GM19025 (cell line): ENCODE results near the gene PRKAR1A.

Source experiments
- ATAC-seq: cut with Tn5 transposase; IDR thresholded peaks from one replicate; pipeline ENCODE4 v1.9.1; 2021; ENCODE audit warnings: mild to moderate bottlenecking, low read depth, moderate library complexity; ENCODE audit not compliant: unreplicated experiment

Gene PRKAR1A

DNA sequence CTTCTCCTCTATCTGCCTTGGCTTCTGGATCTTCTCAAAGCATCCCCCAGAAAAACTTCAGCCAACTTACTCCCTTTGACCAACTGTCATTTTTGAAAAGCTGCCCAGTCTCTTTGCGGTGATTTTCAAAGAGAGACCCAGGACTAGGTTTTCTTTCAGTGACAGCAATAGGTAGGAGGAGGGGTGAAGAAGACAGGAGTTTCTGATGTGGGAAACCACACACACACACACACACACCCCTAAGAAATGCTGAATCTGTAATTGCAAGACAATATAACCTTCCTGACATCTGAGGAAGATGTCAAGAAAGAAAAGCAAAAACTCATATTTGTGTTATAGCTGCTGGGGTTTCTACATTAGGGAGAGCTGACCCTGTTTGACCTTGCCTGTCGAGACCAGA, 83.8 kb downstream of the PRKAR1A start:
- no peak for ATAC-seq

DNA sequence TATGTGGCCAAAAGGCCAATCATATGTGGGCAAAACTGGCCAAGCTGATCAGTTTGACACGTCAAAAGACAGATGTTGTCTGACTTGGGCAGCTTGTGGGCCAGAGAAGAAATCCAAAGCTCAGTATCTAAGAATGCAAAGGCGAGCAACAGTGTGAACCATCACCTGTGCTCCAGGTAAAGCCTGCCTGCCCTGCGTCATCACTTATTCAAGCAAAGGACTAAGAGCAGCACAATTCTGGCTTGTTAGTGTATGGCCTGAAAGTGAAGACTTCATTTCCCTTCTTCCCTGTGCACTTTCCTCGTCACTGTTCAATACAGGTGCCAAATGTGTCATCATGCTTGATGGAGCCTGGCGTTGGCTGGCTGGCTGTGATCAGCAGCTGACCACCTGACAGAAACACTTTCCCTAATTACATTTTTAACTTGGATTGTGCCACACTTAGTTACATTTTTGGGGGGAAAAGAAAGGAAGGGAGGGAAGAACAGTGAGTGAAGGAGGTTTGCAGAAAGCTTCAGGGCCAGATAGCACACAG, 84.2 kb downstream of the PRKAR1A start:
- ATAC-seq: no peak

DNA sequence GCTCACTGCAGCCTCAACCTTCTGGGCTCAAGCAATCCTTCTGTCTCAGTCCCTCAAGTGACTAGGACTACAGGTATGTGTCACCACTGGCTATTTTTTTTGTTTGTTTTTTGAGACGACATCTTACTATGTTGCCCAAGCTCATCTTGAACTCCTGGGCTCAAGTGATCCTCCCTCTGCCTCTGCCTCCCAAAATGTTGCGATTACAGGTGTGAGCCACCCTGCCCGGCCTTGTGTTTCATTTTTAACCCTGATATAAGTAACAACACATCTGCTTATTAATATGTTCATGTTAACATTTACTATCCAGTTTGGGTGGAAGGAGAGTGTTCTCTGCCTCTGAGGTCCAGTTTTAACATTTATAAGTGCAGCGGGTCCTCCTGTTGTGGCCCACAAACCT, 85.8 kb downstream of the PRKAR1A start:
- ATAC-seq: no peak

DNA sequence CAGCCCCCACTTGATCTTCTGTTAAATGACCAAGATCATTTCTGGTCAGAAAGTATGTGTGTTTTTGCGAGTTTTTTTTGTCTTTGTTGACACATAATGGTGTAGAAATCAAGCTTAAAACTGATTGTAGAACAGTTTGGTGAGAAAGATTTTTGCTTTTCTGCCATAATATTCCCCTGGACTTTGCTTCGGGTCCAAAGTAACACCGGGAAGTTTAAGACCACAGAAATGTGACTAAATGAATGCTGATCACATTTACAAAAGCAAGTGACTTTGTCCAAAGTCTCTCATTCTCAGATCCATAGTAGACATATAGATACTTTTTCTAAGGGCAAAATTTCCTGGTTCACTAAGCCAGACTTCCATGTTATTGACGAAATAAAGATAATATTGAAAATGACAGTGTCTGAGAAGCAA, 86.3 kb downstream of the PRKAR1A start:
- ATAC-seq: no peak

DNA sequence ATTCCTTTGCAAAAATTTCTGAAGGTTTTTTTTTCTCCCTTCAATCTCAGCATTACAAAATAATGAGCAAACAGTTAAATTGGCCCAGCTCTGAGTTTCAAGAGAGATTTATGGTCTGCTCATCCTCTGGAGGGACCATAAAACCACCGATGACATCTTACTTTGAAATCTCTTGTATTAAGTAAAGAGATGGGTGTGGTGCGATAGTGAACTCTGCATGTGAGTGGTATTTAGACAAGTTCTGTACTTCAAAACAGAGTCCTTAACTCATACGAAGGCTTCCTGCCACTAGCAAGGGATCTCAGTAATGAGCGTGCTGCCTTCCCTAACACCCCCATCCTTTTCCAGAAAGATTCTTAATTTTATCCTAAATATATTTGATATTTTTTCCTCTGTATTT, 86.9 kb downstream of the PRKAR1A start:
- ATAC-seq: no peak

DNA sequence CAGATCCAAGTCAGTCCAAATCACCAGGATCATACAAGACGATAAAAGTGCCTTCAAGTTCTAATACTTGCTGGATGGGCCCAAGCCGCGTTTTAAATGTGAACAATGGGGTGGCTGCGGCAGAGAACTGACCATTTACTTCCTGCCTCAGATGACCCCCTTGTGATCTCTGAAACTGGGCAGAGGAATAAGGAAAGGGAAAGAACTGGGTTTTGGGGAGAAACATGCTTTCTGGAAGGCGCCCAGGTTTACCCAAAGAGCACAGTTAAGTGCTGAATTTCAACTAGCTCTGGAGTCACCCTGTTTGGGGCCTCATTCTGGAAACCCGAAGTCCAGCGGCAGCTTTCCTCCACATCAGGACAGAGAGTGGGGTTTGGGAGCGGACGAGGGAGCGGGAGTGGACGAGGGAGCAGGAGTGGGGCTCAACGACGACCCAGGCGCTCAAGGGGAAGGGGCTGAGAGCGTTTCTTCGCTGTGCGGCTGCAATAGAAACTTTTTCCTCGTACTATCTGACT, 87.4 kb downstream of the PRKAR1A start:
- no peak for ATAC-seq

DNA sequence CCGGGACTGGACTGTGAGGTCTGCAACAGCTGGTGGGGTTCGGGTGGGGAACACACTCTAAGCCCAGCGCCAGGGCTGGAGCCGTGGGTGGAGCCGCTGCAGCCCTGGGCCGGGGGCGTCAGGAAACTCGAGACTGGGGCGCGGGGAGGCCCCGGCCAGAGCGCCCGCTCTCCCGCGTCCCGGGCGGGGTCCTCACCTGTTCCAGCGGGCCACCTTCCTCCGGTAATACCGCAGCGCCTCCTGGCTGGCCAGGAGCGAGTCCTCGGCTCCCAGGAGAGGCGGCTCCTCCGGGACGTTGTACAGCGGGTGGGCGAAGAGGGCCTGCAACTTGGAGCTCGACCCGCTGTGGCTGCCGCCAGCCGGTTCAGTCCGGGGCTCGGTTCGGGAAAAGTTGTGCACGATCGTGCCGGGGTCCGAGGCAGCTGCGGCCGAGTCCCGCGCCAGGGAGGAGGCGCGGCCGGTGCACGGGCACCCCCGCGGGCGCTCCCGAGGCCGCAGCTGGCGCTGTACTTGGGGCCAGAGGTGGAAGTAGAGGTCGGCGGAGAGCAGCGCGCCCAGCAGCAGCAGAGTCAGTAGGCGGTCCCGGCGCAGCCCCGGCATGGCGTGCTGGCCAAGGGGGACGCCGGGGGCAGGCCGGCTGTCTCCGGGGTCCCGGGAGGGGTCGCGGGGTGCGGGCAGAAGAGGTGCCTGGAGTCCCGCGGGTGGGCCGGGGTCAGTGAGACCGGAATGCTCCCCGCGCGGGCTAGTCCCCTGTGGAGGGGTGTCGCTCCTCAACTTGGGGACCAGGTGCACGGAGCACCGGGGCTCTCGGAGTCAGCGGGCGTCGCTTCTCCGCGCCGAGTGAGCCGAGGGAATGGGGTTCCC, 88.1 kb downstream of the PRKAR1A start:
- no peak for ATAC-seq
